GM21423 (cell line): ENCODE results near the gene BOLA3.
A peak's percentile ranks its signal among the peaks of the same experiment; 100 is the strongest.
"Not testable (repeated sequence)": the region's sequence is repeated elsewhere in the genome, so short reads cannot be mapped to it uniquely, and the experiment has no call there.

ENCODE experiments used
- ATAC-seq: cut with Tn5 transposase; IDR thresholded peaks from one replicate; pipeline ENCODE4 v1.9.1; 2021; ENCODE audit warnings: mild to moderate bottlenecking, moderate library complexity; ENCODE audit not compliant: unreplicated experiment

The BOLA3 gene

DNA sequence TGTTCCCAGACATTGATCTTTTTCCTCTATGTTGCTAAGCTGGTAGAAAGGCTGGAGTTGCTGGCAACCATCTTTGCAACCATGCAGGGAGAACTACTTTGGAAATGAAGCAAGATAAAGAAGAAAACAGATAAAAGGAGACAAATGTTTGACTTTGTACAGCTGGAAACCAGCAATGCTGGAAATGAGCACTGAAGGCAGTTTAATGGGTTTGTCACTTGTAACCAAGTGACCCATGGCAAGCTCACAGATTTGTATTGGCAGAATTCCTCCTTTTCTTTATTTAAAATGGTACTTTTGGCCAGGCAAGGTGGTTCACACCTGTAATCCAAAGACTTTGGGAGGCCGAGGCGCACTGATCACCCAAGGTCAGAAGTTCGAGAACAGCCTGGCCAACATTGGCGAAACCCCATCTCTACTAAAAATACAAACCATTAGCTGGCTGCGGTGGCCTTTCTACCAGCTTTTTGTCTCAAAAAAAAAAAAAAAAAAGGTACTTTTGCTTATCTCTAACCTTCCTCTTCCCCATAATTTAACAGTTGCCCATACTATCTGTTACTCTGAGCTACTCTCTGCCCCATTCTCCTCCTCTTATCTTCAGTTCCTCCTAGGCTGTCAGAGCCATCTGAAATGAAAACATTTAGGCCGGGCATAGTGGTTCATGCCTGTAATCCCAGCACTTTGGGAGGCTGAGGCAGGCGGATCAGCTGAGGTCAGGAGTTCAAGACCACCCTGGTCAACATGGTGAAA lies 2.0 kb upstream of the BOLA3 start:
- ATAC-seq: no peak

DNA sequence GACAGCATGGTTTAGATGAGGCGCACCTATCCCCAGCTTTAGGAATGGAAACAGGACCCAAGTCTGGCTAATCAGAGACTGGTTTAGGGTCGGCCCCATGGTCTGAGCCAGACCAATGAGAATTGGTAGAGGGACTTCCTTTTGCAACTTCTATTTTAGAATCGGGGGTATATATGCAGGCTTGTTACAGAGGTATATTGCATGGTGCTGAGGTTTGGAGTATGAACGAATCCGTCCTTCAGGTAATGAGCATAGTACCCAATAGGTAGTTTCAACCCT lies 1.5 kb upstream of the BOLA3 start:
- ATAC-seq: no peak

DNA sequence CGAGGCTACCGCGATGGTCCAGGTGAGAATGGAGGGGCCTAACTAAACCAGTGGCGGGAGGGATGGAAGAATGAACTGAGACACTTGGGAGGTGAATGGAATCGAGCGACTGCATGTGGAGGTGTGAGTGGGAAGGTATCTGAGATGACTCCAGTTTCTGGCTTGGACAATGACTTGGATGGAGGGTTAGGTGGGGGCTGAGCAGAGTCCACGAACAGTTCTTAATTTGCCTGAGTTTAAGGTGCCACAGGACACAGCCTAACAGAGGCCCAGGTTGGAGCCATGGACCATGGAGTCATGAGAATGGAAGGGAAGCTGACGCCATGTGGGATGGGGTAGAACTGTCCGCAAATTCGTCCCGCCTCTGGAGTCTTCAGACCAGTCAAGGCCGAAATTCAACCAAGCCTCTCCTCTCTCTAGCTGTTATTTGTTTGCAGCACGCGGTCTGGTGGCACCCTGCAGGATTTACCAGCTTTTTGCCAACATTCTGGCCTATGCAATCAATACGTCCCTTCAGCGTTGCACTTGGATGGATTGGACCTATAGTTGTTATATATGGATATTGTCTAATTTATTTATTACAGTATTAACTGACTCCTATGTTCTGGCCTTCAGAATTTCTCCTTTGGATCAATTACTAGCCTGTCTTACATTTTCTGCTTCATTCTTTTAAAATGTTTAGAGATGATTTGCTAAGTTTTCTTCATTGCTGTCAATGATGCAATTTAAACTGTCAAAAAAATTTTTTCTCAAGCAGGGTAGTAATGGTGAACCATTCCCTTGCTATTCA lies 940 bp upstream of the BOLA3 start:
- no peak for ATAC-seq

DNA sequence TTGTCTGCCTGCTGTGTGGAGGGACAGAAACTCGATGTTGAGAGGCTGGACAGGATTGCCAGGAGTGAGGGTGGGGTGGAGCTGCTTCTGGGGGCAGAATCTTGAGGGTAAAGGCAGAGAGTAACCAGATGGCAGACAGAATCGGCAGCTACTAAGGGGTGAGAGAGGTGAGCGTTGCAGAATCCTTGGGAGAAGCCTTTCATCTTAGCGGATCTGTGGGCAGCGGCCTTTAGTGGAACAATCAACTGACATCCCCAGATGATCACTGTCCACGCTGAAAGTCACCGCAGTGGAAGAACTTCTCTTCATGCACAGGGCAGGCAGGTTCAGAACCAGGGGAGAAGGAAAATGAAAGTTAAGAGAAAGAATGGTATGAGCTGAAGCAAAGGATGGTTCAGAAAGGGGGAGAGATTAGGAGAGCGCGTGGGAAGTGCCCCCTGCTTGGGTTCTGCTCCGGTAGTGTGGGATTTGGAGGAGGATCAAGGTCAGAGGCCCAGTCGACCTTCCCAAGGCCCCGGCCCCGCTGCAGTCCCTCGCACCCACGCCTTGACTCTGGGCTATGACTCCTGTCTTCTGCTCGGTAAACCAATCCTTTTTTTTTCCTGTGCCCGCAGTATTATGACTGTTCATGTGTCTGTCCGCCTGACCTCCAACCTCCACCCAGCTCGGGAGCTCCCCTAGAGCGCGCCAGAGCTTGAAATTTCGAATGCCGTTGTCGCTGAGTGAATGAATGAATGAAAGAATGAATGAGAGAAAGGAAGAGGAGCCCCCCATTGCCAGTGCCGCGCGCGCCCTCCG lies 584 bp downstream of the BOLA3 start:
- ATAC-seq: no peak

DNA sequence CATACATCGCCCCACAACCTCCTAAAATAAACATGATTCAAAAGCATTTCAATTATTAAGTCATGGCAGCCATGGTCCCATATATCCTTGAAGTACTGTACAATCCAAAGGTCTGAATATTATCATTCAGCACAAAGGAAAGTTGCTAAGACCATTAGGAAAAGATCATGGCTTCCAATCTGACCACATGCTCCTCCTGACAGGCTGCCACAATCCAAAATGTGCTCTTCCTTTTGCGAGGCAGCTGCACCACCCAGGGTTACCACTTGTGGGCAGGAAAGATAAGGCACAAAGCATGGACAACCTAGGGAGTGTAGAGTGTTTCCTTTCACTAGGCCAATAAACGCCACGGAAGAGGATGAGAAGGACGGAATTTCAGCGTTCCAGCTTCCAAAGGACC lies 5.4 kb downstream of the BOLA3 start:
- no peak for ATAC-seq

DNA sequence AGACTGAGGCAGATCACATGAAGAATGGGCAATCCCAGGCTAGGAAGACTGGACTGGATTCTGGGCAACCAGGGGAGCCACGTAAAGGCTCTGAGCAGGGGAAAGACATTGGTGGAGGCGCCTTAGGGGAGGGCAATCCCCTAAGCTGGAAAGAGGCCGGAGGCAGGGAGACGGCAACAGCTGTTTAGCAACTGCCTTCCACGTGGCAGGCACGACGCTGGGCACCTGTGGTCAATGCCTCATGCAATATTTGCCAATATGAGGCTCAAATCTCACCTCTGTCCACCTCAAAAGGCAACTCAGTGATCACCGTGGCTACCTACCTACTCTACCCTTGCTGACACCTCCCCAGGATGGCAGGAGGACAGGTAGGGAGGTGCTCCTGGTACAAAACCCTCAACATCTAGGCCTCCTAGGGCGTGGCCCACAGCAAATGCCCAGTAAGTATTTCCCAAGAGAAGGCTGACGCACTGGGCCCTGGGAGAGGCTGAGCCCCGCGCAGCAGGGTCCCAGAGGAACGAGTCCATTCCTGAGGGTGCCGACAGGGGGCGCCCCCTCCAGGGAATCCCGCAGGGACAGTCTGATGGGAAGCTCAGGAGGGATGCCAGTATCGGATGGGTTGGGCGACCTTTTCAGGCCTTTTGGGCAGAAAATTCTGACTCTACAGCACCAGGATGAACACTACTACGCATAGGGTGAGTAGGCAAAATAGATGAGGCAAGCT lies 8.9 kb downstream of the BOLA3 start:
- no peak for ATAC-seq

DNA sequence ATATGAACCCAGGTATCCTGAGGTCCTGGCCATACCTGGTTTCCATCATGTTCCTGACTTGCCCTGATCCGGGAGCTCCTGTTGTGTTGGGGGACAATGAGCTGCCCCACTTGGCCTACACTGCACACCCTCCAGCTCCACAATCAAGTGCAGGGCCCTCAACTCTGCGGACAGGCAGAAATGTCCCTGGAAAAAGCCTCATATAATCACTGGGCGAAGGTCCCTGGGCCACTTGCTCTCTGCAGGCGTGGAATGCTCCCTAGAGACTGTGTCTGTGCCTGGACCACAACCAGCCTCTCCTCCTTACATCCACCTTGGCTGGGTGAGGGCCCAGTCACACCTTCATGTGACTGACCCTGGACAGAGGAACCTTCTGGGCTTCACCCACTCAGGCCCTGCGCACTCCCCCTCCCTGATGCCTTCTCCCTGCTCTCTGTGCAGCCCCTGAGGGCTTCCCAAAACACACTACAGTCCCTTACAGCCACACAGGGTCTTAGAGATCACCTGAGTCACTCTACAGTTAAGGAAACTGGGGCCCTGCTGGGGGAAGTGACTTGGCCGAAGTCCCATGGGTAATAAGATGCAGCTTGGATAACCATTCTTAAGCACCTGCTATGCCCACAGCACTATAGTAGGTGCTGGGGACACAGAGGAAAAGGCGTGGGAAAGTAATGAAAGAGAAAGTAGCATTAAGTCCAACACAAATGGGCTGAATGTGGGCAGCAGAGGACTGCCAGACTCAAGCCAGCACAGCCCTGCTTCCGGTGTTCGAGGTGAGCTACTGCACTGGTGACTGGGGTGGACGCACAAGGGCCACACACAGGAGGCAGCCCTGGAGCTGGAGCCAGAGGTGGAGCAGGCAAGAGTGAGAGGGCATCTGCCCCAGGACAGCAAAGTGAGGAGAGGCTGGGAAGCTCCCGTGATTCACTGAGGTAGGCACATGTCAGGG lies 9.8 kb downstream of the BOLA3 start:
- ATAC-seq: no peak

DNA sequence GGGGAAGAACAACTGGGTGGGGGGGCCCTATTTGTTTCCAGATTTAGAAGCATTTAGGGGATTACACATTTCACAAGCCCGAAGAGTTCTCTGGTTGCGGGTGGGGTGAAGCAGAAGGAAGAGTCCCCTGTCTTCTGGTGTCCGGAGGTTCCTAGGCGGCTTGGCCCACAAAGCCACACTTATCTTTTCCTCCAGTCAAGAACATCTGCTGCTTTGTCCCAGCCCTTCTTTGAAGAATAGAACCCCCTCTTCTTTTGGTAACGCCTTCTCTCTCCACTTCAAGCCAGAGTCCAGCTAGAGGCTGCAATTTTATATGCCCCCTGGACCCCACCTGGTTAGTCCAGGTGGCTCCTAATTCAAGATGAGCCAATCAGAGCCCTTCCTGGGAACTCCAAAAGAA lies 15.8 kb downstream of the BOLA3 start:
- ATAC-seq: no peak

DNA sequence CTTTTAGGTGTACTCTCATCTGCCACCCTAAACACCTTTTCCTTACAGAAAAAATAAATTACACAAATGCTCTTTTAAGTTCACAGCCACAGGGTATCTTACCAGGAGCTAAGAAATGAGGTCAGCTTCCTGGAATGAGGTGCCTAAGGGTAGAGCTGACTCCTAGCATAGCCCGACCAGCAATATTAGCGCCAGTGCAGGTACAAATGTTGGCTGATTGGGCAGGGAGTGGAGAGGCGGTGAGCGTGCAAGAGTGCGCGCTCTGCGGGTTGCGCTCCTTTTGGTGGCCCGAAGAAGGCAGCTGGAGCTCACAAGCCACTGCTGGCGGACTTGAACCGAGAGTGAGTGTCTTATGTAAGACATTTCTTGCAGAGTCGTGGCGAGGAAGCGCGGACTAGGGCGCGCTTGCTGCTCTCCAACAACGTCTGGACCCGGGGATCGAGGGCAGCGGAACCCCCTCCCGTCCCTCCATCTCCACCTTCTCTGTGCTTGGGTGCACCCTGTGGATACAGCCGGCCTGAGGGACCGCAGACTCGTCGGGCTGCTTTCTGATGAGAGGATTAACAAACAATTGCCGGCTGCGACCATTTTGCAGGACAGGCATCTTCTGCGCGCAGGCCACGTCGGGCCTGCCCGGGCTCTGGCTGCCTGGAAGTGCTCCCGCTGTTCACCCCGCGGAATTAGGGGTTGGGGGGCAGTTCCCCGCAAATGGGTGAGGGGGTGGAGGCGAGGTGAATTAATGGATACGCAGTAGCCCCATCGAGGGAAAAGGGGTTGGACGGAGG lies 17.3 kb downstream of the BOLA3 start:
- ATAC-seq: no peak

DNA sequence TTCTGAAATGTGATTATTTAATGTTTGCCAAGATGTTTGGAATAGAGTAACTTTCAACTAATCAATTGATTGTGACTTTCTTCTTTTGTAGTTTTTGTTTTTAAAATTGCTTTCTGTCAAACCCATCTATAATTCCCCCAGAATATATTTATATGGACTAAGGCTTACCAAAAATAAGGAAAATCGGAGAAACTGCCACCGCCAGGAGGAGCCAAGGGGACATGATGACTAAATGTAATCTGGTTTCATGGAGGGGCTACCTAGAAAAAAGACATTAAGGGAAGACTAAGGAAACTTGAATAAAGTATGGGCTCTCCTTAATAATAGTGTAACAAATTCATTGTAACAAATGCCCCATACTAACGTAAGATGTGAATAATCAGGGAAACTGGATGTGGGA lies 19.5 kb downstream of the BOLA3 start:
- no peak for ATAC-seq

DNA sequence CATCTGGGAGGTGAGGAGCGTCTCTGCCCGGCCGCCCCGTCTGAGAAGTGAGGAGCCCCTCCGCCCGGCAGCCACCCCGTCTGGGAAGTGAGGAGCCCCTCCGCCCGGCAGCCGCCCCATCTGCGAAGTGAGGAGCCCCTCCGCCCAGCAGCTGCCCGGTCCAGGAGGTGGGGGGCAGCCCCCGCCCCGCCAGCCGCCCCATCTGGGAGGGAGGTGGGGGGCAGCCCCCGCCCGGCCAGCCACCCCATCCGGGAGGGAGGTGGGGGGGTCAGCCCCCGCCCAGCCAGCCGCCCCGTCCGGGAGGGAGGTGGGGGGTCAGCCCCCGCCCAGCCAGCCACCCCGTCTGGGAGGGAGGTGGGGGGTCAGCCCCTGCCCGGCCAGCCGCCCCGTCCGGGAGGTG lies 23.8 kb downstream of the BOLA3 start:
- not testable (repeated sequence) for ATAC-seq

DNA sequence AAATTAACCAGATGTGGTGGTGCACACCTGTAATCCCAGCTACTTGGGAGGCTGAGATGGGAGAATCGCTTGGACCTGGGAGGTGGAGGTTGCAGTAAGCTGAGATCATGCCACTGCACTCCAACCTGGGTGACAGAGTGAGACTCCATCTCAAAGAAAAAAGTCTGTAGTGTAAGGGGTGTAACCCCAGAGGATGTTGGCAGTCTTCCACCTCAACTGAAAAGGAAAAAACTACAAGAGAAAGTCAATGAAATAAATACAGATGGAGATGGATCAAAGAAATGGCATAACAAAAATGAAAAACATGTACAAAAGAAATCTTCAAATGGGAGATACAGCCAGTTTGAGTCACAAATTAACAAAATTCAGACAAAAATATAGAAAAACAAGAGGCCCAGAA lies 25.9 kb downstream of the BOLA3 start:
- ATAC-seq: not testable (repeated sequence)

DNA sequence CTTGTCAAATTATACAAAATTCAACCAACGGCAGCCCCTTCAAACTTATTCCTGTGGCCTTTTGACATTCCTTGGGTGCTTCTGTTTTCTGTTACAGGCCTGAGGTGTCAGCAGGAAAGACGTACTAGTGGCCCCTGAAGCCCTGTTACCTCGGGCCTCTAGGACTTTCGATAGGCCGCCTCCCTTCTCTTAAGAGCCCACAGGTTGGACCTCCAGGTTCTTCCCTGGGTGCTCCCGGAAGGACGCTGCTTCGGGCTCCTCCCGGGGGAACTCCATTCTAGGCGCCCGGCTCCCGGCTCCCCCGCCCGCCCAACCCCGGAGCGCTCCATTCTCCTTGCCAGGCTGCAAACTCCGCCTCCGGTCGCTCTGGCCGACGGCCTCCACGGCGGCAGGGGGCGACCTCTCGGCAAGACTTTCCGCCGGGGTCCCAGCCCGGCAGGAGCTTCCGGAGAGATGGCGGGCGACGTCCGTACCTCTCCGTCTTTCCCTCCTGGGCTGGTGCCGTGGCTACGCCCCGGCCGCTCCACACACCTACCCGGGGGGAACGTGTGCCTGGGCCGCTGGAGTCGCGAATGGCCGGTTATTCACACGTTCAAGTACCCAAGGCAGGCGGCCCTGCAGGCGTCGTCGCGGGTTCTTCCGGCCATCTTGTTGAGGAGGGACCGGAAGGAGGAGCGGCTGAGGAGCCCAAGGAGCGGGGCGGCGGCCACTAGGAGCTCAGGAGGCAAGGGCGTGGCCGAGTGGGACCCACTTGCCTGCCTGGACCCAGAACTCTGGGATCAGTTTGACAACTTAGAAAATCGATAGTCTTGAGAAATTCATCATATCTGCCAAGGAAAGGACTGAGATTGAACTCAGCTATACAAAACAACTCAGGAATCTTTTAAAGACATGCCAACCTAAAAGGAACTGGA lies 27.5 kb downstream of the BOLA3 start:
- peak; percentile 96 for ATAC-seq

DNA sequence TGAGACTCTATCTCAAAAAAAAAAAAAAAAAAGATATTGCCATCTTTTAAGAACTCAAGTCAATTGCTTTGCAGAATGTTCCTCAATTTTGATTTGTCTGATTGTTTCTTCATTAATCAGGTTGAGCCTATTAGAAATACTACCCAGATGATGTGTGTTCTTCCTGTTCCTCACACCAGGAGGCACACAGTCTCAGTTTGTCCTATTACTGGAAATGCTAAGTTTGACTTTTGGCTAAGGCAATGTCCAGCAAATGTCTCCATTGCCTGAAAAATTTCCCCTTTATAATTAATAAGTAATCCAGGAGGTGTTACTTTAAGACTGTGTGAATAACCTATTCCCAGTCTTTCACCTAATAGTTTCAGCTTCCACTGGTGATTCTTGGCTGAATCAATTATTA lies 28.4 kb downstream of the BOLA3 start:
- no peak for ATAC-seq

DNA sequence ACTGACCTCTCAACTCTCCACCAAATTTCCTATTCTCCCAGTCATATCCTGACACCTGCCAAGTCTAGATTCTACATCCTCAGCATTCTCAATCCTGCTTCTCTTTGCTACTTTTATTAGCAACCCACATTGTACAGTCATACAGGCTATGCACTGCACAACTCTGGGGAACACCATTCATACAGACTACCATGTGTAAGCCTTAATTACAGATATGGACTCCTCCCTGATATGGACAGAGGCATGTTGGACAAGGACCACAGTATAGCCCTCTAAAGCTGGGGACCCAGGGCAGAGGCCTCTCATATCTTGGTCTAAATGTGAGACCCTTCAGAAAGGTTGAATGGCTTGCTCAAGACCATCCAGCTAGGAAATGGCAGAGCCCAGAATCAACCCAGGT lies 36.3 kb downstream of the BOLA3 start:
- ATAC-seq: no peak

DNA sequence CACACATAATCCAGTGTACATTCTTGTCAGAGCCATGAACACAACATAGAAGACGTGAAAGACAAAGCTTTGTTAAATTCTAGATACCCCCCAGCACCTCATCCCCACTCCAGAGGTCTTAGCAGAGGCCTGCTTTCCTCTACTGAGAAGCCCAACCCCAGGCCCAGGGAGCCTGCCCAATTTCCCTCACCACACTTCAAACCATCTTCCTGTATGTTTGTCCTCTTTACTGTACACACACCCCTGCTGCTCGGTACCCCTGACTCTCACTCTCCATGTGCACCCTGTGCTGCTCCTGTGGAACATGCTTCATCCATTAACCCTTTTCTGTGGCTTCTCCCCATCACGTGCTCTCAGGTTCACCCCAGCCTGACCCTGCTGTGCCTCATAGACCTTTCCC lies 37.2 kb downstream of the BOLA3 start:
- no peak for ATAC-seq

DNA sequence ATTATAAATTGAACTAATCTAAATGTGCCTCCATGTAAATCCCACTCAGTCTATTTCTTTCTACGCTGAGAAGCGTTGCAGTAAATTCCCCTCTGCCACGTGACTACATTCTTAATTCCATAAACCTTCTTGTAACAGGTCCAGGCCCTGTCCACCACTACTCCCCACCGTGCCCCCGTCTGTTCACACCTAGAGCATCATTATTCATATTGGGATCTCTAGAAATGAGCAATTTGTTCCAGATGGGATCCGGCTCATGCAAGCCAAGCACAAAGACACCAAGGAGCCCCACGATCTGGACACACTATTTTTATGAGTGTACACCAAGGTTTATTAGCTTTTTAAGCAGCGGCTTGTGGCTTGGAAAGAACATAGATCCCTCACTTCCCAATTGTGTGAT lies 38.2 kb downstream of the BOLA3 start:
- no peak for ATAC-seq

DNA sequence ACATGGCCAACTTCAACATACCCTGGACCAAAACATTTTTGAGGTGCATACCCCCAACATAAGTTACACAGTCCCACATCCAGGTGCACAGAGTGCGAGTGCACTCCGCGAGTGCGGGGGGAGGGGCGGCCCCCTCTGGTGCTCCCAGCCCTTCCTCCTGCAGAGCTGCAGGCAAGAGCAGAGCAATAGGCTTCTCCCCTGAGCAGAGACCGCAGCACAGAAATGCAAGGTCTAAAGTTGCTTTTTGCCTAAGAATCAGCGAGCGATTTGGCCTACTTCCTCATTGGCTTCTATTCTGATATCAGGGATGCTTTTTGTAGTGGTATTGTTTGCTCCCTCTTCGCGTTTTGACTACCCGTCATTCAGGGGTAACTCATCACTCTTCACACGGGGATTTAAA lies 40.6 kb downstream of the BOLA3 start:
- ATAC-seq: no peak
